CD4-positive, alpha-beta T cell (primary cell): ENCODE results near the gene UBB. TPM values are rescaled to one million over a fixed set of nuclear protein-coding genes. Genes with fewer than 3 reads are reported as not detected.
A peak's percentile ranks its signal among the peaks of the same experiment; 100 is the strongest.

Source experiments
- ATAC-seq: fragments of 200-7000 bp; cut with Tn5 transposase; one replicate; pipeline ENCODE4 v1.10.0; 2022; ENCODE audit warnings: mild to moderate bottlenecking; ENCODE audit not compliant: poor library complexity
- CTCF ChIA-PET: fragments of 350-600 bp; sonication (Branson Sonifier 250); formaldehyde crosslinking; loops from one replicate; lab custom pipeline; 2021; ENCODE audit warnings: antibody characterized with exemption, inconsistent platforms; lab: Charles Lee
- POLR2A ChIA-PET: fragments of 350-600 bp; sonication (Branson Sonifier 250); formaldehyde crosslinking; loops from one replicate; lab custom pipeline; 2021; ENCODE audit warnings: antibody characterized with exemption, inconsistent platforms; lab: Charles Lee
- DNase-seq, 14 experiments: peaks; one replicate each; pipeline ENCODE4 v3.0.0-alpha.2; 2013 to 2020; ENCODE audit warnings: mixed read lengths in 2 of 14
- H3K27ac ChIP-seq, 2 donors: one replicate each; pipeline versions ENCODE4 v1.5.1 to v1.7.0; 2013; ENCODE audit warnings: low read length in 2 of 2, low read depth in 1 of 2, mild to moderate bottlenecking in 1 of 2
- H3K27me3 ChIP-seq, 2 experiments: 1 replicate in 1 of 2; 2 replicates in 1 of 2; pipeline versions ENCODE4 v1.6.1 to v1.7.0; 2013; ENCODE audit warnings: low read length in 2 of 2, control low read depth in 1 of 2, mild to moderate bottlenecking in 1 of 2, moderate library complexity in 1 of 2; ENCODE audit not compliant: insufficient read depth in 2 of 2, control insufficient read depth in 1 of 2
- H3K36me3 ChIP-seq: one replicate; pipeline ENCODE4 v1.6.1; 2013; ENCODE audit warnings: low read length, control low read depth; ENCODE audit not compliant: insufficient read depth
- H3K4me1 ChIP-seq: one replicate; pipeline ENCODE4 v1.6.1; 2013; ENCODE audit warnings: low read length, control low read depth; ENCODE audit not compliant: insufficient read depth
- H3K4me3 ChIP-seq: one replicate; pipeline ENCODE4 v1.5.1; 2013; ENCODE audit warnings: mild to moderate bottlenecking, low read length, moderate library complexity
- H3K9me3 ChIP-seq, 2 experiments: 1 replicate in 1 of 2; 2 replicates in 1 of 2; pipeline versions ENCODE4 v1.6.1 to v1.7.0; 2013; ENCODE audit warnings: low read length in 2 of 2, mild to moderate bottlenecking in 2 of 2, control low read depth in 1 of 2, moderate library complexity in 1 of 2; ENCODE audit not compliant: control insufficient read depth in 1 of 2, insufficient read depth in 1 of 2
- H3K27ac Mint-ChIP-seq: one replicate; pipeline ENCODE4 v1.8.0; 2020; ENCODE audit warnings: mixed read lengths
- H3K27me3 Mint-ChIP-seq: one replicate; pipeline ENCODE4 v1.8.0; 2021; ENCODE audit warnings: mixed read lengths
- H3K36me3 Mint-ChIP-seq: one replicate; pipeline ENCODE4 v1.8.0; 2021; ENCODE audit warnings: low read depth, mixed read lengths
- H3K4me1 Mint-ChIP-seq: one replicate; pipeline ENCODE4 v1.8.0; 2021; ENCODE audit warnings: low read depth, mixed read lengths
- H3K4me3 Mint-ChIP-seq: one replicate; pipeline ENCODE4 v1.8.0; 2020; ENCODE audit warnings: mild to moderate bottlenecking, mixed read lengths
- H3K9me3 Mint-ChIP-seq: one replicate; pipeline ENCODE4 v1.8.0; 2020; ENCODE audit warnings: mixed read lengths
- intact Hi-C, 2 experiments: fragments of 100-400 bp; cut with DNase I in 1 of 2; cut with micrococcal nuclease in 1 of 2; formaldehyde crosslinking; loops; one replicate each; pipeline versions ENCODE4 v1.15.1 to v1.9.0; 2023 to 2025; cut with DNase I, micrococcal nuclease
- total RNA-seq, 174 experiments: library from RNA in 2 of 174; stranded (reverse) in 2 of 174; gene quantifications; one replicate each; pipeline ENCODE4 v1.2.3 and lab custom pipeline; 2021 to 2026
- TF ChIP-seq, protein P1 (sequence below): fragments of 200-600 bp; IDR thresholded peaks from one replicate; pipeline ENCODE4 v1.8.0; 2022; ENCODE audit warnings: antibody characterized with exemption, mild to moderate bottlenecking

The UBB gene
- total RNA-seq, 2 experiments from 2014 or later = 646 to 647 TPM

DNA sequence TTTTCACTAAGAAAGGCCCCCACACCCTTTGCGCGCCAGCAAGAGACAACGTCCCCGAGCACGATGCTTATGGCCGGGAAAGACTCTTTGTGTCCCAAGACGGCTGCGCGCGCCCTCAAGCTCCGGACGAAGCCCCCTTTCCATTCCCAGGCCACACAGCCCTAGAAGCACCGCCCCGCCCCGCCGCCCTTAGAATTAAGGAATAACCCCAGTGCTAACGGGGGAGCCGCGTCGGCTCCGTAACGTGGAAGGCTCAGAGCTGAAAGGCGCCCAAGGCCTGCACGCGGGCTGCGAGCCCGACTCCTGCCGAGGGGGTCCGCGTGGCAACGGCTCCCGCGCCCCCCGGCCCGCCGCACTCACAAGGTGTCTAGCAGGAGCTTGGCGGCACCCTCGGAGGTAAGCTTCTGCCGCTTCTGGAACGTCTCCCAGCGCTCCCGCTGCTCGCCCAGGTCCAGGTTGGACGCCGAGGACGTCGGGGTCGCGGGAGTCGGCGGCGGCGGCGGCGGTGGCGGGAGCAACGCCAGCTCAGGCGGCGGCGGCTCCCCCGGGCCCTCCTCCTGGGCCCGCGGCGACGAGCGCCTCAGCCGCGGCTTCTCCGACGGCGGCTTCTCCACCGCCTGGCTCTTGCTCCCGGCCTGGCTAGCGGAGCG lies 28.1 kb upstream of the UBB start:
- POLR2A ChIA-PET = interaction anchor here (0.7 to 2.5 kb wide), 13 partner anchors 11 to 953 kb away, joined by 3 to 26 read pairs (median 6); partner anchors contain the start of genes PIGL, TRPV2 and UBB
- Histone ChIP-seq H3K36me3 (peaks cover 11% of the 10 kb centered on the region), H3K4me3 (peak overlapping the region; percentile 73), H3K27me3 (no peaks in the 10 kb centered on the region), H3K9me3 (no peaks in the 10 kb centered on the region), H3K4me1 (peaks cover 19% of the 10 kb centered on the region), H3K27ac (no peak overlapping the region)
- Mint-ChIP-seq H3K27ac (peak overlapping the region; percentile 72), H3K36me3 (peaks cover 21% of the 10 kb centered on the region), H3K9me3 (no peaks in the 10 kb centered on the region), H3K4me3 (peak overlapping the region; percentile 97), H3K27me3 (no peaks in the 10 kb centered on the region), H3K4me1 (peaks cover 17% of the 10 kb centered on the region)
- TF ChIP-seq, protein P1, sequence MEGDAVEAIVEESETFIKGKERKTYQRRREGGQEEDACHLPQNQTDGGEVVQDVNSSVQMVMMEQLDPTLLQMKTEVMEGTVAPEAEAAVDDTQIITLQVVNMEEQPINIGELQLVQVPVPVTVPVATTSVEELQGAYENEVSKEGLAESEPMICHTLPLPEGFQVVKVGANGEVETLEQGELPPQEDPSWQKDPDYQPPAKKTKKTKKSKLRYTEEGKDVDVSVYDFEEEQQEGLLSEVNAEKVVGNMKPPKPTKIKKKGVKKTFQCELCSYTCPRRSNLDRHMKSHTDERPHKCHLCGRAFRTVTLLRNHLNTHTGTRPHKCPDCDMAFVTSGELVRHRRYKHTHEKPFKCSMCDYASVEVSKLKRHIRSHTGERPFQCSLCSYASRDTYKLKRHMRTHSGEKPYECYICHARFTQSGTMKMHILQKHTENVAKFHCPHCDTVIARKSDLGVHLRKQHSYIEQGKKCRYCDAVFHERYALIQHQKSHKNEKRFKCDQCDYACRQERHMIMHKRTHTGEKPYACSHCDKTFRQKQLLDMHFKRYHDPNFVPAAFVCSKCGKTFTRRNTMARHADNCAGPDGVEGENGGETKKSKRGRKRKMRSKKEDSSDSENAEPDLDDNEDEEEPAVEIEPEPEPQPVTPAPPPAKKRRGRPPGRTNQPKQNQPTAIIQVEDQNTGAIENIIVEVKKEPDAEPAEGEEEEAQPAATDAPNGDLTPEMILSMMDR = no peak
- DNase-seq (peak in 11 of 14 experiments; percentile 3 to 54 (median 13)), ATAC-seq (peak; percentile 65)
- intact Hi-C loops = loop anchor here in 1 of 2 experiments (2.0 to 5.0 kb wide), 2 partner anchors 28 to 135 kb away; partner anchors contain the start of genes NCOR1, PIGL and UBB
- CTCF ChIA-PET = interaction anchor here (0.7 to 3.7 kb wide), 8 partner anchors 11 to 169 kb away, joined by 3 to 26 read pairs (median 4); partner anchors contain the start of gene UBB

DNA sequence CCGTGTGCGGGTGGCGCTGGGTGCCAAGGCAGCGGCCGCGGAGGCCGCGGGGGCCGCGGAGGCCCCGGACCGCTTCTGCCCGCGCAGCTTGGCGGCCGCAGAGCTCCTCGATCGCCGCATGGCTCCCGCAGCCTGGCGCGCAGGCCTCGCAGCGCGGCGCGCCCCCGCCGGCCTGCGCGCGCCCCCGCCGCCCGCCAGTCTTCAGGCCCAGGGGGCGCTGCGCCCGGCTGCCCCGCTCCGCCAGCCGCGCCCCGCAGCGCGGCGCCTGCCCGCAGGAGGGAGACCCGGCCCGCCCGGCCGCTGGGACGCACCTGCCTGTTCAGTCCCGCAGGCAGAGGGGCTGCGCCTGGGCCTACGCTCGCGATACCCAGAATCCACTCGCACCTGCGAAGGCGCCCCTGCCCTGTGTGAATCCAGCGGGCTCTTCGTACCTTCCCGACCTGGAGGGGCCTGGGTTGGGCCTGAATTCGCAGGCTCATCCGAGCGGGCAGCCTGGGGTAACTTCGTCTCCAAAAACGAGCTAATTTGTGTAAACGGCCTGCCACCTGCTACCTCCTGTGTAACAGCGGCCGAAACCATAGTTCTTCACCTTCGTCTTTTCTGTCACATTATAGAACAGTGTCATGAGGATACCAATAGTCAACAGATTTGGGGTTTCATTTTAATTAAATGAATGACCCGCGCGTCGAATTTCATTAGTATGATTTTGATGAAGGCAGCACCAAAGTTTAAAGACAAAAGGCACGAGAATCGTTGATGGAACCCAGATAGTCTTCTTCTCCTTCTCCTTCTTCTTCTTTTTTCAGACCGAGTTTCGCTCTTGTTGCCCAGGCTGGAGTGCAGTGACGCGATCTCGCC lies 27.3 kb upstream of the UBB start, which contains the start of gene CENPV:
TSS of gene CENPV (minus strand) at position 153 of the 858 bp plus-strand sequence. CDS start at position 120, 33 bp downstream.
- peaks cover 19% of the 10 kb centered on the region for H3K4me1 ChIP-seq
- H3K27ac ChIP-seq = peak within 1 kb of the TSS in 1 of 2 donors; percentile 30
- CTCF ChIA-PET = interaction anchor here (0.7 to 3.7 kb wide), 9 partner anchors 10 to 168 kb away, joined by 3 to 26 read pairs (median 3); partner anchors contain the start of gene UBB
- H3K4me3 Mint-ChIP-seq = peak within 1 kb of the TSS; percentile 97
- H3K36me3 ChIP-seq = peaks cover 7% of the 10 kb centered on the region
- TF ChIP-seq, protein P1 = no peak
- H3K27ac Mint-ChIP-seq = peak within 1 kb of the TSS; percentile 72
- H3K27me3 Mint-ChIP-seq = no peaks in the 10 kb centered on the region
- H3K27me3 ChIP-seq = no peaks in the 10 kb centered on the region
- ATAC-seq (peak; percentile 85), DNase-seq (peak; percentile 37 to 88 (median 60))
- H3K9me3 ChIP-seq = no peaks in the 10 kb centered on the region
- peaks cover 17% of the 10 kb centered on the region for H3K4me1 Mint-ChIP-seq
- no peaks in the 10 kb centered on the region for H3K9me3 Mint-ChIP-seq
- POLR2A ChIA-PET = interaction anchor here (0.8 to 2.5 kb wide), 12 partner anchors 10 to 952 kb away, joined by 3 to 26 read pairs (median 6); partner anchors contain the start of genes PIGL, TRPV2 and UBB
- intact Hi-C loops = loop anchor here in 1 of 2 experiments (2.0 to 5.0 kb wide), 2 partner anchors 27 to 136 kb away; partner anchors contain the start of genes NCOR1, PIGL and UBB
- H3K36me3 Mint-ChIP-seq = peaks cover 21% of the 10 kb centered on the region
- peak within 1 kb of the TSS; percentile 73 for H3K4me3 ChIP-seq

DNA sequence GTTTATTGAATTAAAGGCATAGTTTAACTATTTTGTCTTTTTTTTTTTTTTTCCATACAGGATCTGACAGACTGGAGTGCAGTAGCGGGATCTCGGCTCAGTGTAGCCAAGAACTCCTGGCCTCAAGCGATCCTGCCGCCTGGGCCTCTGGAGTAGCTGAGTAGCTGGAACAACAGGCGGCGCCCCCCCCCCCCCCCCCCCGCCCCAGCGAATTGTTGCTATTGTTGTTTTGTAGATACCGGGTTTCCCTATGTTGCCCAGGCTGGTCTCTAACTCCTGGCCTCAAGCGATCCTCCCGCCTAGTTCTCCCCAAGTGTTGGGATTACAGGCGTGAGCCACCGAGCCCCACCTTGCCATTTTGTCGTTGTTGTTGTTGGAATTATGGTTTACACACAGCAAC lies 26.3 kb upstream of the UBB start:
- H3K9me3 ChIP-seq = no peaks in the 10 kb centered on the region
- peaks cover 19% of the 10 kb centered on the region for H3K4me1 ChIP-seq
- Mint-ChIP-seq H3K4me1 (peaks cover 17% of the 10 kb centered on the region), H3K27ac (no peak overlapping the region), H3K9me3 (no peaks in the 10 kb centered on the region), H3K4me3 (peak overlapping the region; percentile 58), H3K36me3 (peaks cover 12% of the 10 kb centered on the region), H3K27me3 (no peaks in the 10 kb centered on the region)
- no peak overlapping the region for H3K27ac ChIP-seq
- H3K27me3 ChIP-seq = no peaks in the 10 kb centered on the region
- H3K4me3 ChIP-seq = no peak overlapping the region
- H3K36me3 ChIP-seq = peaks cover 1% of the 10 kb centered on the region
- TF ChIP-seq, protein P1 = no peak
- ChIA-PET POLR2A (interaction anchor here (1.9 kb wide), 1 partner anchor 61 kb away, joined by 6 read pairs; the partner anchor contains the start of gene TRPV2), CTCF (interaction anchor here (3.7 kb wide), 1 partner anchor 9 kb away, joined by 26 read pairs; no protein-coding TSS in a partner anchor)
- DNase-seq (no peak), ATAC-seq (no peak)
- intact Hi-C loops = loop anchor here in 1 of 2 experiments (5.0 kb wide), 1 partner anchor 137 kb away; the partner anchor contains the start of genes NCOR1 and PIGL
